Retinal pigment epithelial cell (primary cell): ENCODE results near the gene SRRM2.

Source experiments
- DNase-seq: peaks from one replicate; pipeline ENCODE4 v3.0.0-alpha.2; 2010; ENCODE audit warnings: low read depth
- H3K4me3 ChIP-seq: 2 replicates; pipeline ENCODE4 v1.5.1; 2011; ENCODE audit warnings: mild to moderate bottlenecking, low read length, control low read depth, moderate library complexity
- CTCF ChIP-seq: conservative IDR thresholded peaks from 2 replicates; pipeline ENCODE4 v1.5.1; 2011; ENCODE audit warnings: low read depth, low read length, control low read depth, inconsistent platforms

SRRM2 gene

GRCh38 chr16:2803545-2804195 lies 51.2 kb downstream of the SRRM2 start:
- H3K4me3 ChIP-seq, result no peak overlapping the region
- TF ChIP-seq CTCF, result no peak
- no peak for DNase-seq

GRCh38 chr16:2804728-2805127 lies 52.3 kb downstream of the SRRM2 start:
- no peak overlapping the region for H3K4me3 ChIP-seq
- TF ChIP-seq CTCF, result no peak
- DNase-seq, result no peak

GRCh38 chr16:2806286-2806685 lies 53.8 kb downstream of the SRRM2 start:
- no peak overlapping the region for H3K4me3 ChIP-seq
- TF ChIP-seq CTCF, result no peak
- no peak for DNase-seq

GRCh38 chr16:2808181-2808580 lies 55.7 kb downstream of the SRRM2 start:
- H3K4me3 ChIP-seq, result no peak overlapping the region
- DNase-seq, result no peak
- no peak for TF ChIP-seq CTCF

GRCh38 chr16:2809149-2809760 lies 56.8 kb downstream of the SRRM2 start:
- no peak overlapping the region for H3K4me3 ChIP-seq
- TF ChIP-seq CTCF, result no peak
- DNase-seq, result no peak

- TF ChIP-seq CTCF, result no peak
- DNase-seq, result no peak
- H3K4me3 ChIP-seq, result no peak overlapping the region
Measured at GRCh38 chr16:2810651-2811050, 58.2 kb downstream of the SRRM2 start.
